NCI-H2081 treated with DMSO at 0.1 percent for 48 hours (cell line): ENCODE results near the gene PHF21A.

Source experiments
- DNase-seq: peaks from one replicate; lab custom pipeline; 2025; lab: John Stamatoyannopoulos, UW

Gene PHF21A

GRCh38 chr11:46121301-46121723 lies at the start of gene PHF21A:
Gene PHF21A, minus strand, starts transcription at chr11:46121454. Its CDS starts 37,235 bp downstream, at chr11:46084219.
- peak; percentile 47 for DNase-seq

- DNase-seq = no peak
Observed at GRCh38 chr11:46170797-46171196, 49.5 kb upstream of the PHF21A start.

GRCh38 chr11:46162700-46163099 lies 41.4 kb upstream of the PHF21A start:
- no peak for DNase-seq

- DNase-seq = no peak
Observed at GRCh38 chr11:46161201-46161600, 39.9 kb upstream of the PHF21A start.

GRCh38 chr11:46160100-46160499 lies 38.8 kb upstream of the PHF21A start:
- DNase-seq = no peak

GRCh38 chr11:46159680-46160079 lies 38.4 kb upstream of the PHF21A start:
- DNase-seq = no peak

GRCh38 chr11:46149826-46150225 lies 28.6 kb upstream of the PHF21A start:
- DNase-seq = no peak

- DNase-seq = no peak
Observed at GRCh38 chr11:46149342-46149741, 28.1 kb upstream of the PHF21A start.

GRCh38 chr11:46144741-46145140 lies 23.5 kb upstream of the PHF21A start:
- DNase-seq = no peak

GRCh38 chr11:46143049-46143806 lies 22.0 kb upstream of the PHF21A start:
- no peak for DNase-seq

GRCh38 chr11:46142561-46142960 lies 21.3 kb upstream of the PHF21A start:
- DNase-seq = no peak

GRCh38 chr11:46141597-46141996 lies 20.3 kb upstream of the PHF21A start:
- DNase-seq = no peak

- DNase-seq = no peak
Observed at GRCh38 chr11:46134540-46134939, 13.3 kb upstream of the PHF21A start.

GRCh38 chr11:46134061-46134460 lies 12.8 kb upstream of the PHF21A start:
- no peak for DNase-seq

GRCh38 chr11:46133119-46133518 lies 11.9 kb upstream of the PHF21A start:
- no peak for DNase-seq

- DNase-seq = no peak
Observed at GRCh38 chr11:46130286-46130940, 9.2 kb upstream of the PHF21A start.

- DNase-seq = no peak
Observed at GRCh38 chr11:46129133-46129532, 7.9 kb upstream of the PHF21A start.

- DNase-seq = no peak
Observed at GRCh38 chr11:46127150-46127638, 5.9 kb upstream of the PHF21A start.

- no peak for DNase-seq
Observed at GRCh38 chr11:46125284-46125683, 4.0 kb upstream of the PHF21A start.

GRCh38 chr11:46122945-46123715 lies 1.9 kb upstream of the PHF21A start:
- no peak for DNase-seq

GRCh38 chr11:46121724-46122477 lies 647 bp upstream of the PHF21A start:
- no peak for DNase-seq
